Islet of Langerhans (tissue), 1 donor: Measurements from ENCODE around the gene MRPS5.
"Not testable (repeated sequence)": the region's sequence is repeated elsewhere in the genome, so short reads cannot be mapped to it uniquely, and the experiment has no call there.

Experiments
- FAIRE-seq: peaks from one replicate; lab custom pipeline; 2011; peaks lifted over from hg19 to GRCh38; lab: Jason Lieb, UNC

The MRPS5 gene

GRCh38 chr2:95121407-95122196 lies at the start of gene MRPS5:
Gene MRPS5 (minus strand): TSS chr2:95121808. CDS start chr2:95121791, 17 bp downstream.
- no peak for FAIRE-seq

GRCh38 chr2:95166065-95166763 lies 44.6 kb upstream of the MRPS5 start:
- FAIRE-seq, result no peak

- FAIRE-seq, result peak; percentile 95
Observed at GRCh38 chr2:95165371-95166064, 43.9 kb upstream of the MRPS5 start, which contains the start of gene ZNF2. Gene ZNF2 (plus strand): TSS chr2:95165809. CDS start chr2:95176227, 10,418 bp downstream.

- no peak for FAIRE-seq
Observed at GRCh38 chr2:95165030-95165370, 43.4 kb upstream of the MRPS5 start.

GRCh38 chr2:95159690-95160449 lies 38.3 kb upstream of the MRPS5 start, which contains the start of gene ZNF514:
Gene ZNF514 (minus strand): TSS chr2:95159848. CDS start chr2:95153253, 6,595 bp downstream.
- no peak for FAIRE-seq

- FAIRE-seq, result no peak
Observed at GRCh38 chr2:95158891-95159619, 37.4 kb upstream of the MRPS5 start.

- no peak for FAIRE-seq
Observed at GRCh38 chr2:95158441-95158840, 36.8 kb upstream of the MRPS5 start.

- FAIRE-seq, result no peak
Observed at GRCh38 chr2:95149397-95149984, 27.9 kb upstream of the MRPS5 start.

- FAIRE-seq, result no peak
Observed at GRCh38 chr2:95143838-95144237, 22.2 kb upstream of the MRPS5 start.

GRCh38 chr2:95138702-95139101 lies 17.1 kb upstream of the MRPS5 start:
- no peak for FAIRE-seq

- no peak for FAIRE-seq
Observed at GRCh38 chr2:95122197-95122551, 566 bp upstream of the MRPS5 start.

GRCh38 chr2:95121093-95121406 lies 558 bp downstream of the MRPS5 start:
- FAIRE-seq, result no peak

- no peak for FAIRE-seq
Observed at GRCh38 chr2:95115418-95115817, 6.2 kb downstream of the MRPS5 start.

- FAIRE-seq, result no peak
Observed at GRCh38 chr2:95113464-95113863, 8.1 kb downstream of the MRPS5 start.

GRCh38 chr2:95110395-95110794 lies 11.2 kb downstream of the MRPS5 start:
- no peak for FAIRE-seq

GRCh38 chr2:95109260-95109659 lies 12.3 kb downstream of the MRPS5 start:
- no peak for FAIRE-seq

- FAIRE-seq, result no peak
Observed at GRCh38 chr2:95106081-95106480, 15.5 kb downstream of the MRPS5 start.

- FAIRE-seq, result no peak
Observed at GRCh38 chr2:95104606-95105005, 17.0 kb downstream of the MRPS5 start.

- no peak for FAIRE-seq
Observed at GRCh38 chr2:95099910-95100309, 21.7 kb downstream of the MRPS5 start.

GRCh38 chr2:95098273-95098672 lies 23.3 kb downstream of the MRPS5 start:
- FAIRE-seq, result not testable (repeated sequence)

GRCh38 chr2:95091885-95092555 lies 29.6 kb downstream of the MRPS5 start:
- no peak for FAIRE-seq
